Endothelial cell (in vitro differentiated cells): ENCODE results near the gene HPGDS. TPM values are rescaled to one million over a fixed set of nuclear protein-coding genes. Genes with fewer than 3 reads are reported as not detected.

Experiments used
- DNase-seq: peaks from one replicate; pipeline ENCODE4 v3.0.0; 2021; ENCODE audit warnings: low spot score
- H3K27ac Mint-ChIP-seq: one replicate; pipeline ENCODE4 v1.8.0; 2021; ENCODE audit warnings: mixed read lengths, inconsistent platforms; ENCODE audit not compliant: unreplicated experiment
- H3K27me3 Mint-ChIP-seq: one replicate; pipeline ENCODE4 v1.8.0; 2021; ENCODE audit warnings: mild to moderate bottlenecking, moderate library complexity, mixed read lengths, inconsistent platforms; ENCODE audit not compliant: unreplicated experiment
- H3K36me3 Mint-ChIP-seq: one replicate; pipeline ENCODE4 v1.8.0; 2021; ENCODE audit warnings: mild to moderate bottlenecking, low read depth, mixed read lengths, inconsistent platforms; ENCODE audit not compliant: unreplicated experiment
- H3K4me1 Mint-ChIP-seq: one replicate; pipeline ENCODE4 v1.8.0; 2021; ENCODE audit warnings: mild to moderate bottlenecking, mixed read lengths, inconsistent platforms; ENCODE audit not compliant: unreplicated experiment
- H3K4me3 Mint-ChIP-seq: one replicate; pipeline ENCODE4 v1.8.0; 2021; ENCODE audit warnings: mild to moderate bottlenecking, mixed read lengths, inconsistent platforms; ENCODE audit not compliant: unreplicated experiment
- H3K9me3 Mint-ChIP-seq: one replicate; pipeline ENCODE4 v1.8.0; 2021; ENCODE audit warnings: mixed read lengths, inconsistent platforms; ENCODE audit not compliant: unreplicated experiment
- total RNA-seq: library from RNA; stranded (reverse); fragmentation: NEBNext Ultra II Directional; extraction: Animal tissue kit (Norgen Biotek cat#: 25700); gene quantifications from one replicate; pipeline ENCODE4 v1.2.1, GENCODE V29; 2021; ENCODE audit not compliant: unreplicated experiment
- TF ChIP-seq, protein P1 (sequence below): fragments of 200-600 bp; sonication (generic); IDR thresholded peaks from one replicate; pipeline ENCODE4 v1.5.0; 2021; ENCODE audit warnings: antibody characterized with exemption; ENCODE audit not compliant: unreplicated experiment

The HPGDS gene
- total RNA-seq, 1 donor from 2014 or later, result 0.33 TPM

DNA sequence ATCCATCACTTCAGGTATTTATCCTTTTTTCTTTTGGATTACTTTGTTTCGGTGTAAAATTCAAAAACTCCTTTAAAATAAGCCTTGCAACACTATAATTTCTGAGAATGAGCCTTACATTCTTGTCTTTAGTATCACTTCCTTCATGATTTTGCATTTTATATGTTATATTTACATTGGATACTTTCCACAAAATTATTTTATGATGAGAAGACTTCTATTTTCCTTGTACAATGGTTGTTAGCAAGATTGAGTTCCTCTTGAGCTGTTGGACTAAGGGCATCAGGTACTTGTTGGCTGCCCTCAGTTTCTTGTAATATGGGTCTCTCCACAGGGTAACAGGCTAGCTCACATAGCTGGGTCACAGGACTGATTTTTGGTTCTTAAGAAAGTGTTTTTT lies 22.7 kb upstream of the HPGDS start:
- H3K36me3 Mint-ChIP-seq, result no peaks in the 10 kb centered on the region
- no peak overlapping the region for H3K27ac Mint-ChIP-seq
- peaks cover 15% of the 10 kb centered on the region for H3K4me1 Mint-ChIP-seq
- DNase-seq, result no peak
- no peak overlapping the region for H3K4me3 Mint-ChIP-seq
- no peaks in the 10 kb centered on the region for H3K9me3 Mint-ChIP-seq
- TF ChIP-seq, protein P1, sequence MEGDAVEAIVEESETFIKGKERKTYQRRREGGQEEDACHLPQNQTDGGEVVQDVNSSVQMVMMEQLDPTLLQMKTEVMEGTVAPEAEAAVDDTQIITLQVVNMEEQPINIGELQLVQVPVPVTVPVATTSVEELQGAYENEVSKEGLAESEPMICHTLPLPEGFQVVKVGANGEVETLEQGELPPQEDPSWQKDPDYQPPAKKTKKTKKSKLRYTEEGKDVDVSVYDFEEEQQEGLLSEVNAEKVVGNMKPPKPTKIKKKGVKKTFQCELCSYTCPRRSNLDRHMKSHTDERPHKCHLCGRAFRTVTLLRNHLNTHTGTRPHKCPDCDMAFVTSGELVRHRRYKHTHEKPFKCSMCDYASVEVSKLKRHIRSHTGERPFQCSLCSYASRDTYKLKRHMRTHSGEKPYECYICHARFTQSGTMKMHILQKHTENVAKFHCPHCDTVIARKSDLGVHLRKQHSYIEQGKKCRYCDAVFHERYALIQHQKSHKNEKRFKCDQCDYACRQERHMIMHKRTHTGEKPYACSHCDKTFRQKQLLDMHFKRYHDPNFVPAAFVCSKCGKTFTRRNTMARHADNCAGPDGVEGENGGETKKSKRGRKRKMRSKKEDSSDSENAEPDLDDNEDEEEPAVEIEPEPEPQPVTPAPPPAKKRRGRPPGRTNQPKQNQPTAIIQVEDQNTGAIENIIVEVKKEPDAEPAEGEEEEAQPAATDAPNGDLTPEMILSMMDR, result no peak
- no peaks in the 10 kb centered on the region for H3K27me3 Mint-ChIP-seq

- TF ChIP-seq, protein P1, result no peak
- Mint-ChIP-seq H3K27ac (no peak overlapping the region), H3K9me3 (no peaks in the 10 kb centered on the region), H3K36me3 (no peaks in the 10 kb centered on the region), H3K4me3 (no peak overlapping the region), H3K27me3 (no peaks in the 10 kb centered on the region), H3K4me1 (peaks cover 10% of the 10 kb centered on the region)
- no peak for DNase-seq
These were observed 21.9 kb upstream of the HPGDS start for GRCh38 chr4:94364527-94364926.

DNA sequence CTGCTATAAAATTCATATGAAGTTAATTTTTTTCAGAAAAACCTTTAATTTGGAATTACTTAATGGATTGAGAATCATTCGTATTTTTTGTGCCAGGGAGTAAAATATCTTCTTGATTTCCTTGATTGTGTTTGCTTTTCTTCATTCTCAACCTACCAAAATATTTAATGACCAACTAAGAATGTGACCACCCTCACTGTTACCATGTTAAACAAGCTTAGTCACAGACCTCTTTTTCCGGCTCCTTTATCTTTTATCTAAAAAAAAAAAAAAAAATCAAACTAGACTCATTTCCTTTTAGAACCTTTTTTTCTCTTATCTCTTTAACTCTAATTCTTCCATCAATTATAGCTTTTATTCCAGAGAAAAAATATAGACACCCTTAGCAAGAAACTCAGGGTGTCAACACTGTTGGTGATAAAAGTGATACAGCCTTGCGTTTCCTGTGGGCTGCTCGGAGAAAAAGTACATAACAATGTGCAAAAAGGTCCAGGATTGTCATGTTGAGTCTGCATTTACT lies 20.6 kb upstream of the HPGDS start:
- TF ChIP-seq, protein P1, result no peak
- Mint-ChIP-seq H3K4me1 (peaks cover 10% of the 10 kb centered on the region), H3K36me3 (no peaks in the 10 kb centered on the region), H3K27me3 (no peaks in the 10 kb centered on the region), H3K27ac (no peak overlapping the region), H3K4me3 (no peak overlapping the region), H3K9me3 (no peaks in the 10 kb centered on the region)
- DNase-seq, result no peak

GRCh38 chr4:94359838-94360237 lies 17.2 kb upstream of the HPGDS start:
- peaks cover 12% of the 10 kb centered on the region for H3K4me1 Mint-ChIP-seq
- DNase-seq, result no peak
- TF ChIP-seq, protein P1, result no peak
- H3K27ac Mint-ChIP-seq, result no peak overlapping the region
- H3K4me3 Mint-ChIP-seq, result no peak overlapping the region
- H3K36me3 Mint-ChIP-seq, result no peaks in the 10 kb centered on the region
- H3K9me3 Mint-ChIP-seq, result no peaks in the 10 kb centered on the region
- peaks cover 1% of the 10 kb centered on the region for H3K27me3 Mint-ChIP-seq

DNA sequence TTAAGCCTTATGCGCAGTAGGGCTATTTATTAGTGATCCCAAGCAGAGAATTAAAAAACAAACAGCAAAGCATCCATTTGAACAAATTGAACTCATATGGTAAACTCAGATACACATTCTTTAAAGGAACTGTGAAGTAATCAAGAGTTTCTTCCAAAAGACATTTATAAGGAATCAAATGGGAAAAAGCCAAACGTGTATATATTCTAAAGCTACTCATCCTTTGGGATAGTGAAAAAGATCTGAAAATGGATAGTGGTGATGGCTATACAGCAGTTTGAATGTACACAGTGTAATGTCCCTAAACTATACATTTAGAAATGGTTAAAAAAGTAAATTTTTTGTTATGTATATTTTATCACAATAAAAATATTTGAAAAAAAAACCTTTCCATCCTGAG lies 16.6 kb upstream of the HPGDS start:
- Mint-ChIP-seq H3K27ac (no peak overlapping the region), H3K36me3 (no peaks in the 10 kb centered on the region), H3K27me3 (peaks cover 3% of the 10 kb centered on the region), H3K4me3 (no peak overlapping the region), H3K4me1 (peaks cover 18% of the 10 kb centered on the region), H3K9me3 (no peaks in the 10 kb centered on the region)
- TF ChIP-seq, protein P1, result no peak
- DNase-seq, result no peak
